Bronchial epithelial cell (primary cell): ENCODE measurements around the gene SGPL1. TPM values are rescaled to one million over a fixed set of nuclear protein-coding genes. Genes with fewer than 3 reads are reported as not detected.

Experiments
- DNase-seq: peaks from one replicate; pipeline ENCODE4 v3.0.0-alpha.2; 2010; ENCODE audit warnings: low read depth
- FAIRE-seq: peaks from 2 replicates; lab custom pipeline; 2011; peaks lifted over from hg19 to GRCh38; lab: Jason Lieb, UNC
- H3K27me3 ChIP-seq: 2 replicates; pipeline ENCODE4 v1.5.1; 2011; ENCODE audit warnings: low read length; ENCODE audit not compliant: control insufficient read depth, insufficient read depth
- H3K36me3 ChIP-seq: 2 replicates; pipeline ENCODE4 v1.5.1; 2011; ENCODE audit warnings: low read length; ENCODE audit not compliant: control insufficient read depth, insufficient read depth
- H3K4me3 ChIP-seq: 2 replicates; pipeline ENCODE4 v1.5.1; 2011; ENCODE audit warnings: mild to moderate bottlenecking, low read depth, low read length, control low read depth
- total RNA-seq: library from RNA; depleted of rRNA; stranded (reverse); fragments of >200 nt; gene quantifications from 2 replicates; pipeline ENCODE4 v1.2.1, GENCODE V29; 2014
- TF ChIP-seq, protein P1 (sequence below): IDR thresholded peaks from 2 replicates; pipeline ENCODE4 v1.5.1; 2011; ENCODE audit warnings: mild to moderate bottlenecking, moderate library complexity, low read length, control low read depth, inconsistent platforms; ENCODE audit not compliant: insufficient read depth, severe bottlenecking

Gene SGPL1
- total RNA-seq, 1 donor from 2014 or later: 82.9 TPM

DNA sequence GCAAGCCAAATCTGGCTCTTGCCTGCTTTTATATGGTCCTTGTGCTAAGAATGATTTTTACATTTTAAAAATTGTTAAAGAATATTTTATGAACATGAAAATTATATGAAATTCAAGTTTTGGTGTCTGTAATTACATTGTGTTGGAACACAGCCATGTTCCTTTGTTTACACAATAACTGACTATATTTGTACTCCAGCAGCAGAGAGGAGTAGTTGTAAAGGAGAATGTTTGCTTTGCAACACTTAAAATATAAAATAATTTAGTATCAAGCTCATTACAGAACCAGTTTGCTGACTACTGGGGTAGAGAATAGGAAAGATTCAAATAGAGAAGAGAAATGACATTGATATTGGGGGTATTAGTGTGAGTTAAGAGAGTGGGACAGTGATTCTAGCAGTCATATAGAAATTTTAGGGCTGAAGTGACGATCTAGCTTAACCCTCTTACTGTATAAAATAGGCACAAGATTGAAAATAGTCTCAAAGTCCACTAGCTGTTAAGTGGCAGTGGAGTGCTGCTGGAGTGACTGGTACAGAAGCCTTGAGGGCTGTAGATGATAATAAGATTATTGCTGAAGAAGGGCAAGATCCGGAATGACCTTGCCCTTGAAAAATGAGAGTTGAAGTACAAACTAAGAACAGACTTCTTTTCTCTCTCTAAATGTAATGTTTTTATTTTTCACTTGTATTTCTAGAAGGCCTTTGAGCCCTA lies 28.2 kb downstream of the SGPL1 start:
- no peak overlapping the region for H3K4me3 ChIP-seq
- H3K36me3 ChIP-seq: peaks cover 7% of the 10 kb centered on the region
- peak; percentile 47 for DNase-seq
- TF ChIP-seq, protein P1, sequence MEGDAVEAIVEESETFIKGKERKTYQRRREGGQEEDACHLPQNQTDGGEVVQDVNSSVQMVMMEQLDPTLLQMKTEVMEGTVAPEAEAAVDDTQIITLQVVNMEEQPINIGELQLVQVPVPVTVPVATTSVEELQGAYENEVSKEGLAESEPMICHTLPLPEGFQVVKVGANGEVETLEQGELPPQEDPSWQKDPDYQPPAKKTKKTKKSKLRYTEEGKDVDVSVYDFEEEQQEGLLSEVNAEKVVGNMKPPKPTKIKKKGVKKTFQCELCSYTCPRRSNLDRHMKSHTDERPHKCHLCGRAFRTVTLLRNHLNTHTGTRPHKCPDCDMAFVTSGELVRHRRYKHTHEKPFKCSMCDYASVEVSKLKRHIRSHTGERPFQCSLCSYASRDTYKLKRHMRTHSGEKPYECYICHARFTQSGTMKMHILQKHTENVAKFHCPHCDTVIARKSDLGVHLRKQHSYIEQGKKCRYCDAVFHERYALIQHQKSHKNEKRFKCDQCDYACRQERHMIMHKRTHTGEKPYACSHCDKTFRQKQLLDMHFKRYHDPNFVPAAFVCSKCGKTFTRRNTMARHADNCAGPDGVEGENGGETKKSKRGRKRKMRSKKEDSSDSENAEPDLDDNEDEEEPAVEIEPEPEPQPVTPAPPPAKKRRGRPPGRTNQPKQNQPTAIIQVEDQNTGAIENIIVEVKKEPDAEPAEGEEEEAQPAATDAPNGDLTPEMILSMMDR: no peak
- H3K27me3 ChIP-seq: no peaks in the 10 kb centered on the region
- FAIRE-seq: no peak

DNA sequence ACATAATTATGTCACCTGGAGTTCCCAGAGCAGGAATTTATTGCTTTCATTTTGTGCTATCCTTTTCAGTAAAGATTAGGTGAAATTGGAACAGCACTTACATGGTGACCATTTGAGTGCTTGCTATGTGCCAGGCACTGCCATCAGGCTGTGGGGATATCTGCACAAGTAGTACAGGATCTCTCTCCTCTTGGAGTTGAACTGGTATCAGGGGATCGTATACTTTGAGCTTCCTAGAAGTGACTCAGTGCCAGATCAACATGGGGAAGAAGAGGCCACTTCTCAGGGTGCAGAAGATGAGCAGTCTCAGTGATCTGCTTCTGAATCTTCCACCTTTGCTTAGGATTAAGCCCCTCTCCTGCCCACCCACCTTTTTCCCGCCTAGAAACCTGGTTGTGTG lies 29.5 kb downstream of the SGPL1 start:
- TF ChIP-seq, protein P1: no peak
- DNase-seq (no peak), FAIRE-seq (no peak)
- H3K27me3 ChIP-seq: no peaks in the 10 kb centered on the region
- H3K4me3 ChIP-seq: no peak overlapping the region
- H3K36me3 ChIP-seq: peaks cover 7% of the 10 kb centered on the region

DNA sequence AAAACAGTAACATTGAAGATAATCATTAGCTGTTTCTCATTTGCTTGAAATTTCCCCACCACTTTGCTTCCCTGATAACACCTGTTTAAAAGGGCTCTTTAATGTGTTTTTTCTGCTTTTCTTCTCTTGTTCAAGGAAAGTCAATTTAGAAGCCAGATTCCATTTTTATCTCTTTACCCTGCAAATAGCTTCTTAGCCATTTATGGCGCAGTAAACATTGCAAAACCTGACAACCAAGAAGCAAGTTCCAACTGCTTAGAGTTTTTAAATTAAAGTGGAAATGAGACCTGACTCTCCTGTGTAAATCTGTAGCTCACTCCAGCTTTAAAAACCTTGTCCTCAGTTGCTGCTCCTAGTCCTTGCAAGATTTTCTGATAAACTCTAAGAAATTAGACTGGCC lies 30.1 kb downstream of the SGPL1 start:
- H3K4me3 ChIP-seq: no peak overlapping the region
- FAIRE-seq (no peak), DNase-seq (no peak)
- TF ChIP-seq, protein P1: no peak
- peaks cover 7% of the 10 kb centered on the region for H3K36me3 ChIP-seq
- H3K27me3 ChIP-seq: no peaks in the 10 kb centered on the region

DNA sequence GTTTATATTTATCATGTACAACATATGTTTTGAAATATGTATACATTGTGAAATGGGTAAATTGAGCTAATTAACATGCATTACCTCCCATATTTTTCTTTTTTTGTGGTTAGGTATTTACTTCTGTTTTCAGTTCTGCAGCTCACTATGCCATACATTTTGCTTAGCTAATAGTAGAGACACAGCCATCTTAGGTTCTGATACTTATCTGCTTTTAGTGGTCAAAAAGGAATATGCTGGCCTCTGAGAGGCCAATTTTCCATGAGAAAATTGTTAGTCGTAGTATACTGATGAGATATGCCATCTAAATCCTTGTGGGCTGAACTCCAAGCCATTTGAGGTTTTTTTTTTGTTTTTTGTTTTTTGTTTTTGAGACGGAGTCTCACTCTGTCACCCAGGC lies 31.0 kb downstream of the SGPL1 start:
- Histone ChIP-seq H3K27me3 (no peaks in the 10 kb centered on the region), H3K36me3 (peaks cover 9% of the 10 kb centered on the region), H3K4me3 (no peak overlapping the region)
- DNase-seq (no peak), FAIRE-seq (no peak)
- TF ChIP-seq, protein P1: no peak

DNA sequence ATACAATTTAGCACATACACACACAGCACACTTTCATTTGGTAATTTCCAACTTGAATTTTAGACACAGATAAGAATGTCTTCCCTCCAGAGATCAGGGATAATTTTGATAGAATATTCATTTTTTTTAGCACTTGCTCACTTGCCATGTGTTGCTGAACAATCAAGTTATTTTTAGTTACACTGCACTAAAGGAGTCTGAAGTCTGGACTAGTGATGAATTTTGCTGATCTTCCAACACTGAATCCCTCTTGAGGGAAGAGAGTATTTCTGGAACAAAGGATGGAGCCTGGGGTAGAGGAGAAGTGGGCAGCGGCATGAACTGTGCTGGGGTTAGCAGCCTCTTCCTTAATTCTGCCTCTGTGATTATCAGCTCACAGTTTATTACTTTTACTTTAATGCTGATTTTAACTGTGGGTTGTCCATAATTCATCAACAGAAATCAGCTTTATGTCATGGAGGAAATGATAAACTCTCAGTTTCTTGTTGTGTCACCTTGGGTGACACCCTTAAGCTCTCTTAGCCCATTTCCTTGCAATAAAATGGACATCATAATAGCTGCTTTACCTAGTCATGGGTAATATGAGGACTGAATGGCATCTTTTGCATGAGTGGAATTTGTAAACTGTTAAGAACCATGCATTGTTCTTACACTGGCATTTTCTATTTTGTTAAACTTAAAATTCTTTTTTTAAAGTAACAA lies 32.1 kb downstream of the SGPL1 start:
- Histone ChIP-seq H3K36me3 (peaks cover 10% of the 10 kb centered on the region), H3K4me3 (no peak overlapping the region), H3K27me3 (no peaks in the 10 kb centered on the region)
- TF ChIP-seq, protein P1: no peak
- no peak for DNase-seq
- no peak for FAIRE-seq
